Keratinocyte (primary cell): ENCODE measurements around the gene LARGE1. TPM values are rescaled to one million over a fixed set of nuclear protein-coding genes. Genes with fewer than 3 reads are reported as not detected.

Experiments
- DNase-seq: peaks from one replicate; pipeline ENCODE4 v3.0.0-alpha.2; 2011; ENCODE audit warnings: low read depth, missing footprints, low spot score
- FAIRE-seq: peaks from 2 replicates; lab custom pipeline; 2011; peaks lifted over from hg19 to GRCh38; lab: Jason Lieb, UNC
- H2AFZ ChIP-seq: 2 replicates; pipeline ENCODE4 v1.6.0; 2012; ENCODE audit warnings: low read length, control low read depth, inconsistent platforms; ENCODE audit not compliant: control insufficient read depth
- H3K27ac ChIP-seq: 2 replicates; pipeline ENCODE4 v1.5.1; 2011; ENCODE audit warnings: low read length; ENCODE audit not compliant: control insufficient read depth, insufficient read depth
- H3K27me3 ChIP-seq: 3 replicates; pipeline ENCODE4 v1.6.0; 2011; ENCODE audit warnings: low read length; ENCODE audit not compliant: control insufficient read depth, insufficient read depth; ENCODE audit errors: extremely low read depth
- H3K36me3 ChIP-seq, 2 experiments: 2 replicates in 1 of 2; 3 replicates in 1 of 2; pipeline ENCODE4 v1.5.1; 2011; ENCODE audit warnings: low read length in 2 of 2, mild to moderate bottlenecking in 1 of 2; ENCODE audit not compliant: control insufficient read depth in 2 of 2, insufficient read depth in 2 of 2; ENCODE audit errors: extremely low read depth in 1 of 2
- H3K4me1 ChIP-seq: 3 replicates; pipeline ENCODE4 v1.5.1; 2011; ENCODE audit warnings: low read length; ENCODE audit not compliant: control insufficient read depth, insufficient read depth; ENCODE audit errors: extremely low read depth
- H3K4me2 ChIP-seq: 3 replicates; pipeline ENCODE4 v1.6.0; 2011; ENCODE audit warnings: low read depth, low read length; ENCODE audit not compliant: control insufficient read depth, insufficient read depth; ENCODE audit errors: extremely low read depth
- H3K4me3 ChIP-seq, 3 experiments: fragments of 200-600 bp in 1 of 3; sonication (generic) in 1 of 3; 2 replicates in 2 of 3; 3 replicates in 1 of 3; pipeline ENCODE4 v1.5.1; 2011 to 2016; ENCODE audit warnings: low read length in 3 of 3, mild to moderate bottlenecking in 3 of 3, control low read depth in 2 of 3, inconsistent platforms in 1 of 3, low read depth in 1 of 3, mixed read lengths in 1 of 3, mixed run types in 1 of 3, moderate library complexity in 1 of 3; ENCODE audit not compliant: control insufficient read depth in 2 of 3, insufficient read depth in 2 of 3; ENCODE audit errors: extremely low read depth in 1 of 3
- H3K79me2 ChIP-seq: 2 replicates; pipeline ENCODE4 v1.6.0; 2012; ENCODE audit warnings: low read length; ENCODE audit not compliant: control insufficient read depth, insufficient read depth
- H3K9ac ChIP-seq: 3 replicates; pipeline ENCODE4 v1.6.0; 2011; ENCODE audit warnings: low read length; ENCODE audit not compliant: control insufficient read depth, insufficient read depth; ENCODE audit errors: extremely low read depth
- H3K9me1 ChIP-seq: 3 replicates; pipeline ENCODE4 v1.6.0; 2011; ENCODE audit warnings: low read length; ENCODE audit not compliant: control insufficient read depth, insufficient read depth; ENCODE audit errors: extremely low read depth
- H3K9me3 ChIP-seq: 2 replicates; pipeline ENCODE4 v1.5.1; 2012; ENCODE audit warnings: low read depth, low read length; ENCODE audit not compliant: control insufficient read depth
- H4K20me1 ChIP-seq: 3 replicates; pipeline ENCODE4 v1.6.0; 2011; ENCODE audit warnings: low read length; ENCODE audit not compliant: control insufficient read depth, insufficient read depth; ENCODE audit errors: extremely low read depth
- CTCF ChIP-seq, 3 experiments: IDR thresholded peaks in 1 of 3; conservative IDR thresholded peaks in 1 of 3; optimal IDR thresholded peaks in 1 of 3; 2 replicates in 2 of 3; 3 replicates in 1 of 3; pipeline versions ENCODE3 to v1.5.1; 2011; ENCODE audit warnings: low read length in 3 of 3, mild to moderate bottlenecking in 3 of 3, moderate library complexity in 2 of 3, control low read depth in 1 of 3, inconsistent platforms in 1 of 3; ENCODE audit not compliant: insufficient read depth in 2 of 3; ENCODE audit errors: extremely low read depth in 1 of 3
- EZH2 ChIP-seq: IDR thresholded peaks from one replicate; pipeline ENCODE4 v1.6.1; 2012; ENCODE audit warnings: inconsistent platforms, mild to moderate bottlenecking, low read length, moderate library complexity
- dilution Hi-C: fragments of 300-500 bp; cut with MboI; formaldehyde crosslinking; loops from one replicate; pipeline ENCODE4 v1.7.0; 2020; ENCODE audit warnings: low sequenced_read_pairs; ENCODE audit not compliant: extremely low pct_ligation_motif_present
- polyA plus RNA-seq, 5 experiments: library from polyadenylated mRNA; depleted of rRNA in 3 of 5; stranded (reverse) in 3 of 5; stranded (forward) in 1 of 5; unstranded in 1 of 5; fragments of >200 nt; gene quantifications; 1 replicate in 1 of 5; 2 replicates in 3 of 5; 3 replicates in 1 of 5; pipeline versions ENCODE4 v1.2.1 to v1.2.3, GENCODE V29; 2011 to 2012; ENCODE audit warnings: missing spikeins in 2 of 5, low read depth in 1 of 5, low replicate concordance in 1 of 5

The LARGE1 gene
- polyA plus RNA-seq, 1 donor (not counting 4 experiments of a cell fraction or from before 2014, with no cell fraction given): 4.5 TPM

- TF ChIP-seq CTCF (optimal IDR thresholded peaks at IDR 0.05 in 1 of 3, IDR thresholded peaks at IDR 0.05 in 1 of 3, conservative IDR thresholded peaks at IDR 0.05 in 1 of 3; ENCODE audit: extremely low read depth in 1 of 3, insufficient read depth in 2 of 3, low read length in 3 of 3) (no peak), EZH2 (no peak)
- Histone ChIP-seq H4K20me1 (no peaks in the 10 kb centered on the region), H3K4me3 (no peak overlapping the region), H3K27me3 (no peaks in the 10 kb centered on the region), H3K36me3 (no peaks in the 10 kb centered on the region), H3K9me1 (no peaks in the 10 kb centered on the region), H3K4me2 (no peak overlapping the region), H2AFZ (no peak overlapping the region), H3K4me1 (no peaks in the 10 kb centered on the region), H3K27ac (no peak overlapping the region), H3K9me3 (no peaks in the 10 kb centered on the region), H3K9ac (no peak overlapping the region), H3K79me2 (no peaks in the 10 kb centered on the region)
- DNase-seq (no peak), FAIRE-seq (no peak)
- dilution Hi-C loops: no loop called here
These were observed 231.4 kb downstream of the LARGE1 start for GRCh38 chr22:33688903-33689302.

- H3K4me3 ChIP-seq: no peak overlapping the region
- H3K9ac ChIP-seq: no peak overlapping the region
- H2AFZ ChIP-seq: no peak overlapping the region
- no peaks in the 10 kb centered on the region for H4K20me1 ChIP-seq
- dilution Hi-C loops: no loop called here
- H3K27me3 ChIP-seq: no peaks in the 10 kb centered on the region
- DNase-seq (no peak), FAIRE-seq (no peak)
- no peaks in the 10 kb centered on the region for H3K4me1 ChIP-seq
- no peaks in the 10 kb centered on the region for H3K9me3 ChIP-seq
- no peaks in the 10 kb centered on the region for H3K36me3 ChIP-seq
- H3K79me2 ChIP-seq: no peaks in the 10 kb centered on the region
- H3K4me2 ChIP-seq: no peak overlapping the region
- no peak overlapping the region for H3K27ac ChIP-seq
- no peak for TF ChIP-seq CTCF (optimal IDR thresholded peaks at IDR 0.05 in 1 of 3, IDR thresholded peaks at IDR 0.05 in 1 of 3, conservative IDR thresholded peaks at IDR 0.05 in 1 of 3; ENCODE audit: extremely low read depth in 1 of 3, insufficient read depth in 2 of 3, low read length in 3 of 3)
- no peak for TF ChIP-seq EZH2
- no peaks in the 10 kb centered on the region for H3K9me1 ChIP-seq
These were observed 232.8 kb downstream of the LARGE1 start for GRCh38 chr22:33687464-33687863.
